PC-9 (cell line): ENCODE data around the gene CYBRD1.

Experiments
- EZH2 ChIP-seq: fragments of 200-600 bp; sonication (generic); IDR thresholded peaks from 2 replicates; pipeline ENCODE4 v1.8.0; 2017; ENCODE audit warnings: antibody characterized with exemption, low read depth
- TF ChIP-seq, protein P1 (sequence below): fragments of 200-600 bp; sonication (generic); conservative IDR thresholded peaks from 2 replicates; pipeline ENCODE4 v1.6.1; 2017; ENCODE audit warnings: mixed run types, antibody characterized with exemption, mild to moderate bottlenecking, moderate library complexity

- TF ChIP-seq, protein P1, sequence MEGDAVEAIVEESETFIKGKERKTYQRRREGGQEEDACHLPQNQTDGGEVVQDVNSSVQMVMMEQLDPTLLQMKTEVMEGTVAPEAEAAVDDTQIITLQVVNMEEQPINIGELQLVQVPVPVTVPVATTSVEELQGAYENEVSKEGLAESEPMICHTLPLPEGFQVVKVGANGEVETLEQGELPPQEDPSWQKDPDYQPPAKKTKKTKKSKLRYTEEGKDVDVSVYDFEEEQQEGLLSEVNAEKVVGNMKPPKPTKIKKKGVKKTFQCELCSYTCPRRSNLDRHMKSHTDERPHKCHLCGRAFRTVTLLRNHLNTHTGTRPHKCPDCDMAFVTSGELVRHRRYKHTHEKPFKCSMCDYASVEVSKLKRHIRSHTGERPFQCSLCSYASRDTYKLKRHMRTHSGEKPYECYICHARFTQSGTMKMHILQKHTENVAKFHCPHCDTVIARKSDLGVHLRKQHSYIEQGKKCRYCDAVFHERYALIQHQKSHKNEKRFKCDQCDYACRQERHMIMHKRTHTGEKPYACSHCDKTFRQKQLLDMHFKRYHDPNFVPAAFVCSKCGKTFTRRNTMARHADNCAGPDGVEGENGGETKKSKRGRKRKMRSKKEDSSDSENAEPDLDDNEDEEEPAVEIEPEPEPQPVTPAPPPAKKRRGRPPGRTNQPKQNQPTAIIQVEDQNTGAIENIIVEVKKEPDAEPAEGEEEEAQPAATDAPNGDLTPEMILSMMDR: no peak
- no peak for TF ChIP-seq EZH2
Observed at GRCh38 chr2:171505374-171505773, 16.9 kb upstream of the CYBRD1 start.
